Forelimb muscle (tissue), 1 donor: ENCODE results near the gene PKDCC. TPM values are rescaled to one million over a fixed set of nuclear protein-coding genes. Genes with fewer than 3 reads are reported as not detected.
"Not testable (repeated sequence)": the region's sequence is repeated elsewhere in the genome, so short reads cannot be mapped to it uniquely, and the experiment has no call there.

Experiments
- DNase-seq: peaks from one replicate; pipeline ENCODE4 v3.0.0-alpha.2; 2013; ENCODE audit warnings: low read depth
- polyA plus RNA-seq: library from polyadenylated mRNA; unstranded; fragments of 120-200 nt; gene quantifications from one replicate; pipeline ENCODE4 v1.2.1, GENCODE V29; 2013; ENCODE audit not compliant: insufficient read length

The PKDCC gene
- polyA plus RNA-seq, 1 donor = 117 TPM

- no peak for DNase-seq
Measured at GRCh38 chr2:42063431-42064171, 15.8 kb downstream of the PKDCC start.

- DNase-seq = no peak
Measured at GRCh38 chr2:42064417-42064942, 16.7 kb downstream of the PKDCC start.

DNA sequence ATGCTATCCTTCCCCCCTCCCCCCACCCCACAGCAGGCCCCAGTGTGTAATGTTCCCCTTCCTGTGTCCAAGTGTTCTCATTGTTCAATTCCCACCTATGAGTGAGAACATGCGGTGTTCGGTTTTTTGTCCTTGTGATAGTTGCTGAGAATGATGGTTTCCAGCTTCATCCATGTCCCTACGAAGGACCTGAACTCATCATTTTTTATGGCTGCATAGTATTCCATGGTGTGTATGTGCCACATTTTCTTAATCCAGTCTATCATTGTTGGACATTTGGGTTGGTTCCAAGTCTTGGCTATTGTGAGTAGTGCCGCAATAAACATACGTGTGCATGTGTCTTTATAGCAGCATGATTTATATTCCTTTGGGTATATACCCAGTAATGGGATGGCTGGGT, 17.9 kb downstream of the PKDCC start:
- not testable (repeated sequence) for DNase-seq

- not testable (repeated sequence) for DNase-seq
Measured at GRCh38 chr2:42067001-42067400, 19.2 kb downstream of the PKDCC start.

DNA sequence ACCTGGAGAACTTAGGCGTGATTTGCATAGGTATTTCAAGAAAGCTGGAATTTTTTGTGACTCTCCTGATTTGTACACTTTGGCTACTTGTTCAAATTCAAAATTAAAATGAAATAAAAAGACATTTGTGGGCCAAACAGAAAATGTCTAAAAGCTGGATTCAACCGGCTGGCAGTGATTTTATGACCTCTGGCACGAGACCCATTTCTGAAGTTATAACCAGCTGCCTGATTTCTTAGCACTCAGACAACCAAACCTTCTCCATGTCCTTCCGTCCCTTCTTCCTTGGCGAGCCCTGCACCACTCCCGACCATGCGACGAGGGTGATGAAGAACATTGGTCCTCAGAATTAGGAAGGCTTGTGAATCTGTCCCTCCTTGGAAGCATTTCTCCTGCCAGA, 19.7 kb downstream of the PKDCC start:
- DNase-seq = no peak

DNA sequence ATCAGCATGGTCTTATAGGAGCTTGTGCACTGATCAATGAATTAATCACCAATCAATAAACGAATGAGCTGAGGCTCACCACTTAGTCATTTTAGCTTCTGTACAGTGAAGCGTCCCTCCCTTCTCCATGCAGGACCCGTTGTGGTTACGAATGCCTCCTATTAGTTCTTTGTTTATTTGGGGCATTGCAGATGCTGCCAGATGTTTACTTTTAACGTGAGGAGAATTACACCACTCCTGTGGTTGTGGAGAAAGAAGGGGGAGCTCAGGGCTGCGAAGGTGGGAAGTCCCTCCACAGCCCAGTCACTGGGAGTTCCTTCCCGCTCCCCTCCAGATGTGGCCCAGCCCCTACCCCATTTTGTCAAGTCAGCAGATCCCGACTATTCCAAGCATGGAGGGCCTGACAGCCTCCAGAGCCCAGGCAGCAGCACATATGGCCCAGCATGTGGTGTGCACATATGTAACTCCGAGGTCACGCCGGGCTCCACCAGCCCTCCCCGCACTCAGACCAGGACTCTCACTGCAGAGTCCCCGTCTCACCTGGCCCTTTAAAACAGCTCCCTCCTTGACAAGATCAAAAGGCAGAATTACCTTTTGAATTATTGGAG, 20.9 kb downstream of the PKDCC start:
- no peak for DNase-seq

GRCh38 chr2:42069568-42069967, 21.7 kb downstream of the PKDCC start:
- DNase-seq = no peak

GRCh38 chr2:42071791-42072190, 24.0 kb downstream of the PKDCC start:
- no peak for DNase-seq

DNA sequence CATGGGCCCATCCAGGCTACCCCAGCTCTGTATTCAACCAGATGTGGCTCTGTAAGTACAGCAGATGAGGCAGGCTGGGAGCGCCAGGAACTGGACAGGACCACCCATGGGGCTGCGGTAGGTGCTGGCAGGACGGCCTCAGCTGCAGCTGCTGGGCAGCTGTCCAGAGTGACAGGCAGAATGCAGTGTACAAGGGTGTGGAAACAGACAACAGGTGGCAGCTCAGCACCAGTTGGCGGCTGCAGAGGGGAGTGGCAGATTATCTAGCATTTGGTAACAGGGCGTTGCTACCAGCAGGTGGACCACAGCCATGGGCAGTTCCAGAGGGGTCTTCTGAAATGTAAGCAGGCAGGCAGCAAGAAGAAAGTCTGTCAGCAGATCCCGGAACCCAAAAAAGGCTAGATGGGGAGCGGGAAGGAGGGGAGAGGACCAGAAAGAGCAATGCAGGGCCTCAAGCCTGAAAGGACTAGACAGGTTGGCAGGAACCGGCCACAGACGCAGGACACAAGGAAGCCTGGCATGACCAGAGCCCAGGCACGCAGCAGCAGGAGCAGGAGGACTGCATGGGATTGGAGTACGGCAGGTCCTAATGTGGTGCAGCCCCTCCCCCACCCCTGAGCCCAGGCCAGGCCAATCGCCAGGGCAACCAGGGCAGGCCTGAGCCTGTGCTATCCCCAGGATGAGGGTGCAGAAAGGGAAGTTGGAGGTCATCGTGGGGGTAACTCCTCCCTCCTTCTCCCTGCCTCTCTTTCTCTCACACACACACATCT, 24.7 kb downstream of the PKDCC start:
- no peak for DNase-seq

DNA sequence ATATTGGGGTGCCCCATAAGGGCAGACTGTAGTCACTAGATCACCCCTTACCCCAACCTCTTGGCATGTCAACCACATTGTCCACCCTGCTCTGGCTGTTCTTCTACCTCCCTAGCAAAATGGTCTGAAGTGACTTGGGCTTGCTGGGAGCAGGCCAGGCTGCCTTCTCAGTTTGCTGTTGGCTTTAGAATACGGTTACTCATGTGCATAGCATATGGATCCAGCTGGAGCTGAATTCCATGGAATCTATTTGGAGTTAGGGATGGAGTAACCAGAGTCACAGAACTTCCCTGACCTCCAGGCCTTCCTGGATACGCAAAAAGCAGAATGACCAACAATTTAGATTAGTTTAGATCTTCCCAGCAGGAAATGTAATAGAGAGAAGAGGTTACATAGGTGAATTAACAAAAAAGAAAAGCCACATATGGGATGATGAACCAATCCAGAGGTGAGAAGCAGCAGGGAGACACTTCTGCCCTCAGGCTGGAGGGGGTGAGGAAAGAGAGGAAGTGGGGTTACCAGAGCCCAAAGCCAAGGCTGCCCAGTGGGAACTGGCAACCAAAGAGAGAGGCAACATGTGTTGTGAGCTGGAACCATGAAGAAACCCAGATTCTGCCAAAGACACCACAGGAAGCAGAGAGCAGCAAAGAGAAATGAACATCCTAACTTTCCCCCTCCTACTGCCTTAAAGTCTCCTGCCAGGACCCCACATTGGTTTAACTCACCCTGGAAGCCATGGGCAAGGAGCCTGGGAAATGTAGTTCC, 26.1 kb downstream of the PKDCC start:
- DNase-seq = peak; percentile 39

- no peak for DNase-seq
Measured at GRCh38 chr2:42074661-42075060, 26.8 kb downstream of the PKDCC start.

GRCh38 chr2:42076357-42077225, 28.8 kb downstream of the PKDCC start:
- no peak for DNase-seq

DNA sequence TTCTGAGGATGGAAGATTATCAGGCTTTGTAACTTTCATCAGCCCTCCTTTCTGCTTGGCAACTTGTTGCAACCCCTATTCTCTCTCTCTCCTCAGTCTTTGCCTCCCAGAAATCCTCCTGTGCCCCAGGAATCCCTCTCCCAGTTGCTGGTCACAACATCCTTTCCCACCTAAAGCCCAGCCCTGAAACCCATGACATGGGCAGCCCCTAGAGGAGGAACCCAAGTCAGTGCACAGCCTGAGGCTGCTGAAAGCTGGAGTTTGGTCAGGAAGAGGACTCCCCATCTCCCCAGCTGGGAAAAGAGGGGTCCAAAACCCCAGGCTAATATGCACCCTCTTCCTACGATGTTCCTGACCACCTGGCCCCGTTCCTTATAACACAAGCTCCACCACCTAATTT, 29.5 kb downstream of the PKDCC start:
- DNase-seq = no peak

GRCh38 chr2:42079737-42080287, 32.0 kb downstream of the PKDCC start:
- no peak for DNase-seq

GRCh38 chr2:42081151-42081550, 33.3 kb downstream of the PKDCC start:
- not testable (repeated sequence) for DNase-seq

DNA sequence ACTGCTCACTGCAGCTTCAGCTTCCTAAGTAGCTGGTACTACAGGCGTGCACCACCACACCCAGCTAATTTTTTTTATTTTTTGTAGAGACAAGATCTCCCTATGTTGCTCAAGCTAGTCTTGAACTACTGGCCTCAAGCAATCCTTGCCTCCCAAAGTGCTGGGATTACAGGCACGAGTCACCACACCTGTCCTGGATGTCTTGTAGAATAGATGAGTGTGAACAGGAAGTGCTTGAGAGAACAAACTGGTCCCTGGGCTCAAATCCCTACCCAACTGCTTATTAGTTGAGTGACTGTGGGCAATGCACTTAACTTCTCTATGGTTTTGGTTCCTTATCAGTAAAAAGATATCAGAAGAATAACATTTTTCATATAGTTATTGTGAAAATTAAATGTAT, 34.2 kb downstream of the PKDCC start:
- DNase-seq = no peak

DNA sequence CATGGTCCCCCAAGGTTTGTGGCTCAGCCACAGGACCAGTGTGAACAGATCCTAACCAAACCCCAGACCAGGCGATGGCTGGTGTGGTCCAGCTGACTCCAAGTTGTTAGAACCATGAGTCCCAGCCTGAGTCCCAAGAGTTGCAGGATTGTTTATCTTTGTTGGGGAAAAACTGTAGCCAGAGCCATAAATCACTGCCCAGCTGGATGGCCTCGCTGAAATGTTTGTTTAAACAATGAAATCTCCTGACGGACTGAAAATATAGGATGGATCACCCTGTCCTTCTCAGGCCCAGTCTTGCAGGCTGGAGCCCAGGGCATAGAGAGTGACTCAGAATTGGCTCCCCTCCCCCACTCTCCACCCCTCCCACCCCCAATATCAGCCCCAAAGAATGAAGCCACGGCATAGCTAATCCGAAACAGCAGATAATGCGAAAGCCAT, 36.4 kb downstream of the PKDCC start:
- no peak for DNase-seq

DNA sequence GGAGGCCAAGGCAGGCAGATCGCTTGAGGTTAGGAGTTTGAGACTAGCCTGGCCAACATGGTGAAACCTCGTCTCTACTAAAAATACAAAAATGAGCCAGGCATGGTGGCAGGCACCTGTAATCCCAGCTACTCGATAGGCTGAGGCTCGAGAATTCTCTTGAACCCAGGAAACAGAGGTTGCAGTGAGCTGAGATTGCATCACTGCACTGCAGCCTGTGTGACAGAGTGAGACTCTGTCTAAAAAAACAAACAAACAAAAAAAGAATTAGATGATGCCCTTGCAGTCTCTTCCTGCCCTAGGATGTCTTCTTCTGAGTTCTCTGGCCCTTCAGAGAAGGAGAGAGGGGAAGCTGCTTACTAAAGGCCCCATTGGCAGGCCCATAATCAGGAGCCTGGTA, 37.2 kb downstream of the PKDCC start:
- DNase-seq = not testable (repeated sequence)

DNA sequence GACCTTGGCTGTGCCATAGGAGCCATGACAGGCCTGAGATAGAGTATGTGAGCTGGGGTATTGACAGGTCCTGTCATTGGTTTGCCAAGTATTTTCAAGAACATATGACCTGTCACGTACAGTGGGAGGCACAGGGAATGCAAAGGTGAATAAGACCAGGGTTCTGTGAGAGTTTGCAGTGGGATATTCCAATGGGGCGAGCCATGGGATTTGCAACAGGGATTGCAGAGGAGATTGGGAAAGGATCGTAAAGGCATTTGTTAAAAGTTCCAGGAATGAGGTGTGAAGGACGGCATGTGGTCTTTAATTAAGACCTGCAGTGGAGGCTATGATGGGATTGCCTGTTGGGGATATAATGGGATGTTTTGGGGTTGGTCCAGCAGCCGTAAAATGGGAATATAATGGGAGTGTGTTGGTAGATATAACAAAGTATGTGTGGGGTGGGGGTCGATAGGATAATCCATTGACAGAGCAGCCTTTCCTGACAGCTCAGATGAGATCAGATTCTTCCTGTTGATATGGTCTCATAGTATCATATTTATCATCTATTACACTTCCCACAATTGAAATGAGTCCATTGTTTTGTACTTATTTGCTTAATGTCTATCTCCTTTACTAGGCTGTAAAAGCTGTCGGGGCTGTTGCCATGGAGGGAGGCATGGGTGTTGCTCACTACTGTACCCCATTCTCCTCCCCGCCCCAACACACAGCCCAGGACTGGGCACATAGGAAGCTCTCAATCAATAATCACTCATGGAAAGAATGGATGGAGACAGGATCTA, 38.1 kb downstream of the PKDCC start:
- DNase-seq = no peak
